ENCODE data around the gene MAP1B. TPM values are rescaled to one million over a fixed set of nuclear protein-coding genes. Genes with fewer than 3 reads are reported as not detected.

MAP1B gene
- total RNA-seq, 1 experiment from 2014 or later: 135 TPM

DNA sequence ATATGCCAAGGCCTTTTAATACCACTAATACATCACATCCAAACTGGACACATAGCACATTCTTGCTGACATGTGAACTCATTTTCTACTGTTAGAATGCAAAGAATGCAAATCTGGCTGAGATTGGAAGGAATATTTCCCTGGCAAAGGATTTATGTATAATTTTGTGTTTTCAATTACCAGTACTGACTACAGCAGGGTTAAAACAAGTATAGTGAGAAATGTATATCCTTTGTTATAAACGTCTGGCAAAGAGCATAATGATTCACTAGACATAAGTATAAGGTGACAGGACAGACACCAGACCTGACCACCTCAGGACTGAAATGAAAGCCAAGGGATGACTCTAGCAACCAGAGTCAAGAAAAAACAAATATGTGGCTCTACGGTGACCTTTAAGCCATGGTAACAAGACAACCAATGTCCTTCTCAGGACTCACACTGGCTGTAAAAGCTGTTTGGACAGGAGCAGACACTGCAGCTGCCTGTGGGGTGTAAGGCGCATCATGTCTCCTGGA lies 117.7 kb downstream of the MAP1B start:
- no peaks in the 10 kb centered on the region for H3K27me3 ChIP-seq (replicated peaks; ENCODE audit: insufficient read depth, low read depth, low read length, poor library complexity)
- POLR2A ChIA-PET (ENCODE audit: low non-redundant PET): no interaction called here
- no peak overlapping the region for H3K4me3 ChIP-seq (ENCODE audit: low read depth, low read length, poor library complexity, severe bottlenecking)
- no TSS peak for BruUV-seq (replicated peaks)
- H3K9me3 ChIP-seq (ENCODE audit: low read depth, low read length, poor library complexity, severe bottlenecking): no peaks in the 10 kb centered on the region
- no peak for DNase-seq (ENCODE audit: low spot score)
- intact Hi-C loops (cut with micrococcal nuclease; ENCODE audit: unreplicated experiment): no loop called here
- TF ChIP-seq, protein P1, sequence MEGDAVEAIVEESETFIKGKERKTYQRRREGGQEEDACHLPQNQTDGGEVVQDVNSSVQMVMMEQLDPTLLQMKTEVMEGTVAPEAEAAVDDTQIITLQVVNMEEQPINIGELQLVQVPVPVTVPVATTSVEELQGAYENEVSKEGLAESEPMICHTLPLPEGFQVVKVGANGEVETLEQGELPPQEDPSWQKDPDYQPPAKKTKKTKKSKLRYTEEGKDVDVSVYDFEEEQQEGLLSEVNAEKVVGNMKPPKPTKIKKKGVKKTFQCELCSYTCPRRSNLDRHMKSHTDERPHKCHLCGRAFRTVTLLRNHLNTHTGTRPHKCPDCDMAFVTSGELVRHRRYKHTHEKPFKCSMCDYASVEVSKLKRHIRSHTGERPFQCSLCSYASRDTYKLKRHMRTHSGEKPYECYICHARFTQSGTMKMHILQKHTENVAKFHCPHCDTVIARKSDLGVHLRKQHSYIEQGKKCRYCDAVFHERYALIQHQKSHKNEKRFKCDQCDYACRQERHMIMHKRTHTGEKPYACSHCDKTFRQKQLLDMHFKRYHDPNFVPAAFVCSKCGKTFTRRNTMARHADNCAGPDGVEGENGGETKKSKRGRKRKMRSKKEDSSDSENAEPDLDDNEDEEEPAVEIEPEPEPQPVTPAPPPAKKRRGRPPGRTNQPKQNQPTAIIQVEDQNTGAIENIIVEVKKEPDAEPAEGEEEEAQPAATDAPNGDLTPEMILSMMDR (conservative IDR thresholded peaks at IDR 0.05; ENCODE audit: low read depth, low read length): no peak
- TF ChIP-seq EZH2 (IDR thresholded peaks at IDR 0.05; ENCODE audit: borderline replicate concordance, low read depth, low read length, poor library complexity, severe bottlenecking): no peak
- peaks cover 50% of the 10 kb centered on the region for H3K36me3 ChIP-seq (ENCODE audit: insufficient read depth, low read length, poor library complexity, severe bottlenecking)
- no peaks in the 10 kb centered on the region for H3K4me1 ChIP-seq (ENCODE audit: insufficient read depth, low read length, poor library complexity, severe bottlenecking)
- no peak overlapping the region for H3K27ac ChIP-seq (ENCODE audit: low read depth, low read length, poor library complexity, severe bottlenecking)
- CTCF ChIA-PET: no interaction called here

DNA sequence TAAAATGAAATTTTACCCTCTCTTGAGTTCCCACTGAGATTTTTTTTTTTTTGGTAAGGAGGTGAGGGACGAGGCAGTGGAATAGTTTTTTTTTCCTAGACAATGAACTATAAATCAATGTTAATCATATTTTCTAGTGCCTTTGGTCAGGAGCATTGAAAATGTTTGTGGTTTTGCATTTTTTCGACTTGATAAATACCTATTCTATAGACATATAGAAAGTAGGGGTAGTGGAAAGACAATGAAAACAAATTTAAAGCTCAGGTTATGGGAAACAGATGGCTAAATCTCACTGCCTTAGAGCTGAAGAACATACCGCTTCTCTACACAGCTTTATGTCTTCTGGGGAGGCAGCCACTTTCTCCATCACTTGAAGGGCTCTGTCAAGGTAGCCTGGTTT lies 118.5 kb downstream of the MAP1B start:
- Histone ChIP-seq H3K4me3 (ENCODE audit: low read depth, low read length, poor library complexity, severe bottlenecking) (no peak overlapping the region), H3K27me3 (replicated peaks; ENCODE audit: insufficient read depth, low read depth, low read length, poor library complexity) (no peaks in the 10 kb centered on the region), H3K36me3 (ENCODE audit: insufficient read depth, low read length, poor library complexity, severe bottlenecking) (peaks cover 48% of the 10 kb centered on the region), H3K4me1 (ENCODE audit: insufficient read depth, low read length, poor library complexity, severe bottlenecking) (no peaks in the 10 kb centered on the region), H3K27ac (ENCODE audit: low read depth, low read length, poor library complexity, severe bottlenecking) (no peak overlapping the region), H3K9me3 (ENCODE audit: low read depth, low read length, poor library complexity, severe bottlenecking) (no peaks in the 10 kb centered on the region)
- ChIA-PET CTCF (no interaction called here), POLR2A (ENCODE audit: low non-redundant PET) (no interaction called here)
- intact Hi-C loops (cut with micrococcal nuclease; ENCODE audit: unreplicated experiment): no loop called here
- TF ChIP-seq, protein P1 (conservative IDR thresholded peaks at IDR 0.05; ENCODE audit: low read depth, low read length): no peak
- TF ChIP-seq EZH2 (IDR thresholded peaks at IDR 0.05; ENCODE audit: borderline replicate concordance, low read depth, low read length, poor library complexity, severe bottlenecking): no peak
- no TSS peak for BruUV-seq (replicated peaks)
- no peak for DNase-seq (ENCODE audit: low spot score)

DNA sequence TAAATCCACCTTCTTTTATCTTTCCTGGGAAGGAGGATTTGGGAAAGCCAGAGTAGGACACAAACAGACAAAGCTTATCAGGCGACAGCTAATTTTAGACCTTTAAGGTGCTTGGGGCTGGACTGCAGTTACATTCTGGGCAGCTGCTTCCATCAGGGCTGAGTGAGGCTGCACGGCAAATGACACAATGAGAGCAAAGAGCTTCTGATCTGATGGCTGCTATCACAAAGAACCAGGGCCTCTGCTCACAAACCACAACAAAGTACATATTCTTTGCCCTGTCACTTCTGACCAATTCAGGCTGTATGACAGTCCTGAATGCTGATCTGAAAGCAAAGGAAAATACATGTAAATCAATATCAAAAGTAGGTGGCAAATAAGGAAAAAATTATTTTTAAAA lies 119.7 kb downstream of the MAP1B start:
- no peak for DNase-seq (ENCODE audit: low spot score)
- Histone ChIP-seq H3K4me1 (ENCODE audit: insufficient read depth, low read length, poor library complexity, severe bottlenecking) (no peaks in the 10 kb centered on the region), H3K27me3 (replicated peaks; ENCODE audit: insufficient read depth, low read depth, low read length, poor library complexity) (no peaks in the 10 kb centered on the region), H3K4me3 (ENCODE audit: low read depth, low read length, poor library complexity, severe bottlenecking) (no peak overlapping the region), H3K36me3 (ENCODE audit: insufficient read depth, low read length, poor library complexity, severe bottlenecking) (peaks cover 43% of the 10 kb centered on the region), H3K9me3 (ENCODE audit: low read depth, low read length, poor library complexity, severe bottlenecking) (no peaks in the 10 kb centered on the region), H3K27ac (ENCODE audit: low read depth, low read length, poor library complexity, severe bottlenecking) (no peak overlapping the region)
- POLR2A ChIA-PET (ENCODE audit: low non-redundant PET): no interaction called here
- CTCF ChIA-PET: no interaction called here
- no TSS peak for BruUV-seq (replicated peaks)
- TF ChIP-seq, protein P1 (conservative IDR thresholded peaks at IDR 0.05; ENCODE audit: low read depth, low read length): no peak
- no peak for TF ChIP-seq EZH2 (IDR thresholded peaks at IDR 0.05; ENCODE audit: borderline replicate concordance, low read depth, low read length, poor library complexity, severe bottlenecking)
- intact Hi-C loops (cut with micrococcal nuclease; ENCODE audit: unreplicated experiment): no loop called here
